OCI-LY3 (cell line): Measurements from ENCODE around the gene MYBPC2.

Source experiments
- EZH2phosphoT487 ChIP-seq: fragments of 200-600 bp; shearing (Covaris generic); IDR thresholded peaks from 2 replicates; pipeline ENCODE4 v1.6.1; 2018; ENCODE audit warnings: antibody characterized with exemption, mixed run types, low read depth
- TF ChIP-seq, protein P1 (sequence below): fragments of 200-600, 300-600 bp; sonication (generic); IDR thresholded peaks from 2 replicates; pipeline ENCODE4 v1.5.1; 2014; ENCODE audit warnings: antibody characterized with exemption, low read length, low read depth

- TF ChIP-seq, protein P1, sequence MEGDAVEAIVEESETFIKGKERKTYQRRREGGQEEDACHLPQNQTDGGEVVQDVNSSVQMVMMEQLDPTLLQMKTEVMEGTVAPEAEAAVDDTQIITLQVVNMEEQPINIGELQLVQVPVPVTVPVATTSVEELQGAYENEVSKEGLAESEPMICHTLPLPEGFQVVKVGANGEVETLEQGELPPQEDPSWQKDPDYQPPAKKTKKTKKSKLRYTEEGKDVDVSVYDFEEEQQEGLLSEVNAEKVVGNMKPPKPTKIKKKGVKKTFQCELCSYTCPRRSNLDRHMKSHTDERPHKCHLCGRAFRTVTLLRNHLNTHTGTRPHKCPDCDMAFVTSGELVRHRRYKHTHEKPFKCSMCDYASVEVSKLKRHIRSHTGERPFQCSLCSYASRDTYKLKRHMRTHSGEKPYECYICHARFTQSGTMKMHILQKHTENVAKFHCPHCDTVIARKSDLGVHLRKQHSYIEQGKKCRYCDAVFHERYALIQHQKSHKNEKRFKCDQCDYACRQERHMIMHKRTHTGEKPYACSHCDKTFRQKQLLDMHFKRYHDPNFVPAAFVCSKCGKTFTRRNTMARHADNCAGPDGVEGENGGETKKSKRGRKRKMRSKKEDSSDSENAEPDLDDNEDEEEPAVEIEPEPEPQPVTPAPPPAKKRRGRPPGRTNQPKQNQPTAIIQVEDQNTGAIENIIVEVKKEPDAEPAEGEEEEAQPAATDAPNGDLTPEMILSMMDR = no peak
- no peak for TF ChIP-seq EZH2phosphoT487
Measured at GRCh38 chr19:50515168-50515561, 82.5 kb downstream of the MYBPC2 start.
